Measurements from ENCODE around the gene CES2.
A peak's percentile ranks its signal among the peaks of the same experiment; 100 is the strongest.
"Not testable (repeated sequence)": the region's sequence is repeated elsewhere in the genome, so short reads cannot be mapped to it uniquely, and the experiment has no call there.

The CES2 gene

GRCh38 chr16:66955363-66956153 lies 20.2 kb downstream of the CES2 start:
- not testable (repeated sequence) for DNase-seq (ENCODE audit: low read depth)

GRCh38 chr16:66956154-66956457 lies 20.8 kb downstream of the CES2 start:
- not testable (repeated sequence) for DNase-seq (ENCODE audit: low read depth)

- no peak for DNase-seq (ENCODE audit: low read depth)
Measured at GRCh38 chr16:66958857-66959703, 23.8 kb downstream of the CES2 start.

GRCh38 chr16:66959704-66960161 lies 24.4 kb downstream of the CES2 start:
- DNase-seq (ENCODE audit: low read depth) = no peak

- no peak for DNase-seq (ENCODE audit: low read depth)
Measured at GRCh38 chr16:66960270-66960669, 25.0 kb downstream of the CES2 start.

GRCh38 chr16:66961065-66961744 lies 25.9 kb downstream of the CES2 start, which contains the start of gene CES3:
TSS of gene CES3 (plus strand) at chr16:66961266. CDS start at chr16:66961308, 42 bp downstream.
- DNase-seq (ENCODE audit: low read depth) = peak; percentile 25

- DNase-seq (ENCODE audit: low read depth) = no peak
Measured at GRCh38 chr16:66961914-66962313, 26.6 kb downstream of the CES2 start.

GRCh38 chr16:66964049-66964448 lies 28.7 kb downstream of the CES2 start:
- no peak for DNase-seq (ENCODE audit: low read depth)

GRCh38 chr16:66968847-66969246 lies 33.5 kb downstream of the CES2 start:
- no peak for DNase-seq (ENCODE audit: low read depth)

- no peak for DNase-seq (ENCODE audit: low read depth)
Measured at GRCh38 chr16:66970775-66971720, 35.7 kb downstream of the CES2 start.

- DNase-seq (ENCODE audit: low read depth) = no peak
Measured at GRCh38 chr16:66972983-66973382, 37.7 kb downstream of the CES2 start.

GRCh38 chr16:66973716-66974115 lies 38.4 kb downstream of the CES2 start:
- DNase-seq (ENCODE audit: low read depth) = no peak

- not testable (repeated sequence) for DNase-seq (ENCODE audit: low read depth)
Measured at GRCh38 chr16:66974156-66974931, 39.0 kb downstream of the CES2 start.

GRCh38 chr16:66974932-66975246 lies 39.6 kb downstream of the CES2 start:
- not testable (repeated sequence) for DNase-seq (ENCODE audit: low read depth)

GRCh38 chr16:66975302-66975893 lies 40.1 kb downstream of the CES2 start:
- DNase-seq (ENCODE audit: low read depth) = no peak

- no peak for DNase-seq (ENCODE audit: low read depth)
Measured at GRCh38 chr16:66976746-66977145, 41.4 kb downstream of the CES2 start.

- peak; percentile 51 for DNase-seq (ENCODE audit: low read depth)
Measured at GRCh38 chr16:66977341-66978113, 42.2 kb downstream of the CES2 start.

- peak; percentile 20 for DNase-seq (ENCODE audit: low read depth)
Measured at GRCh38 chr16:66979011-66979717, 43.8 kb downstream of the CES2 start.

GRCh38 chr16:66983033-66983432 lies 47.7 kb downstream of the CES2 start:
- DNase-seq (ENCODE audit: low read depth) = no peak
